SK-N-SH treated with all-trans-retinoic acid at 6 μM for 48 hours (cell line): ENCODE results near the gene ISYNA1.

Experiments used
- ATAC-seq: fragments of 200-7000 bp; cut with Tn5 transposase; 3 replicates; pipeline ENCODE4 v1.9.1; 2020; ENCODE audit warnings: mild to moderate bottlenecking, moderate library complexity
- ARNTL ChIP-seq: fragments of 450-650 bp; formaldehyde crosslinking; IDR thresholded peaks from 2 replicates; pipeline ENCODE4 v1.5.0; 2020; ENCODE audit warnings: low read depth, mild to moderate bottlenecking, moderate library complexity, borderline replicate concordance
- BACH2 ChIP-seq: fragments of 250-450 bp; sonication (Bioruptor Pico); IDR thresholded peaks from 2 replicates; pipeline ENCODE4 v1.9.0; 2021; ENCODE audit warnings: mild to moderate bottlenecking, borderline replicate concordance
- CREB5 ChIP-seq: fragments of 250-450 bp; sonication (Bioruptor Pico); IDR thresholded peaks from 2 replicates; pipeline ENCODE4 v1.5.1; 2020; ENCODE audit warnings: low read depth, mild to moderate bottlenecking, moderate library complexity
- CSDC2 ChIP-seq: fragments of 250-450 bp; sonication (Bioruptor Pico); IDR thresholded peaks from 2 replicates; pipeline ENCODE4 v1.5.0; 2020; ENCODE audit warnings: mild to moderate bottlenecking, moderate library complexity
- CSRNP3 ChIP-seq: fragments of 250-450 bp; sonication (Bioruptor Pico); IDR thresholded peaks from 2 replicates; pipeline ENCODE4 v1.5.1; 2021; ENCODE audit warnings: mild to moderate bottlenecking, moderate library complexity
- ESRRG ChIP-seq: fragments of 250-450 bp; sonication (Bioruptor Pico); IDR thresholded peaks from 2 replicates; pipeline ENCODE4 v1.6.1; 2021; ENCODE audit warnings: mild to moderate bottlenecking
- GLIS3 ChIP-seq: fragments of 250-450 bp; sonication (Bioruptor Pico); IDR thresholded peaks from 2 replicates; pipeline ENCODE4 v1.5.0; 2020; ENCODE audit warnings: mild to moderate bottlenecking, moderate library complexity
- ISL1 ChIP-seq: fragments of 250-450 bp; sonication (Bioruptor Pico); IDR thresholded peaks from 2 replicates; pipeline ENCODE4 v2.1.2; 2022; ENCODE audit warnings: mild to moderate bottlenecking, moderate library complexity
- OSR1 ChIP-seq: fragments of 250-450 bp; sonication (Bioruptor Pico); IDR thresholded peaks from 2 replicates; pipeline ENCODE4 v1.8.0; 2022; ENCODE audit warnings: moderate library complexity, mild to moderate bottlenecking, inconsistent platforms
- PATZ1 ChIP-seq: fragments of 250-450 bp; sonication (Bioruptor Pico); IDR thresholded peaks from 2 replicates; pipeline ENCODE4 v1.8.0; 2020; ENCODE audit warnings: mild to moderate bottlenecking, moderate library complexity, borderline replicate concordance
- POU6F1 ChIP-seq: fragments of 250-450 bp; sonication (Bioruptor Pico); IDR thresholded peaks from 2 replicates; pipeline ENCODE4 v1.8.0; 2021; ENCODE audit warnings: low read depth, mild to moderate bottlenecking, moderate library complexity, borderline replicate concordance
- PPARA ChIP-seq: fragments of 250-450 bp; sonication (Bioruptor Pico); IDR thresholded peaks from 2 replicates; pipeline ENCODE4 v1.5.0; 2020; ENCODE audit warnings: mild to moderate bottlenecking, borderline replicate concordance
- RARB ChIP-seq: fragments of 250-450 bp; sonication (Bioruptor Pico); IDR thresholded peaks from 2 replicates; pipeline ENCODE4 v1.8.0; 2021; ENCODE audit warnings: mild to moderate bottlenecking, moderate library complexity
- SNAI2 ChIP-seq: fragments of 250-450 bp; sonication (Bioruptor Pico); IDR thresholded peaks from 2 replicates; pipeline ENCODE4 v1.5.0; 2020; ENCODE audit warnings: mild to moderate bottlenecking, moderate library complexity
- TOX ChIP-seq: fragments of 250-450 bp; sonication (Bioruptor Pico); IDR thresholded peaks from 2 replicates; pipeline ENCODE4 v1.8.0; 2021; ENCODE audit warnings: mild to moderate bottlenecking, moderate library complexity, borderline replicate concordance
- TSHZ2 ChIP-seq: fragments of 250-450 bp; sonication (Bioruptor Pico); IDR thresholded peaks from 2 replicates; pipeline ENCODE4 v1.5.0; 2020; ENCODE audit warnings: mild to moderate bottlenecking, moderate library complexity
- ZC3H10 ChIP-seq: fragments of 250-450 bp; sonication (Bioruptor Pico); IDR thresholded peaks from 2 replicates; pipeline ENCODE4 v1.5.1; 2021; ENCODE audit warnings: mild to moderate bottlenecking, moderate library complexity
- ZFP3 ChIP-seq: fragments of 250-450 bp; sonication (Bioruptor Pico); IDR thresholded peaks from 2 replicates; pipeline ENCODE4 v1.5.0; 2020; ENCODE audit warnings: mild to moderate bottlenecking, moderate library complexity
- ZFP30 ChIP-seq: fragments of 450-650 bp; formaldehyde crosslinking; IDR thresholded peaks from 2 replicates; pipeline ENCODE4 v1.5.0; 2022; ENCODE audit warnings: mild to moderate bottlenecking, moderate library complexity
- ZNF565 ChIP-seq: fragments of 450-650 bp; formaldehyde crosslinking; conservative IDR thresholded peaks from 2 replicates; pipeline ENCODE4 v1.5.0; 2020; ENCODE audit warnings: low read depth, mild to moderate bottlenecking, moderate library complexity
- ZNF70 ChIP-seq: fragments of 450-650 bp; formaldehyde crosslinking; IDR thresholded peaks from 2 replicates; pipeline ENCODE4 v1.5.0; 2020; ENCODE audit warnings: mild to moderate bottlenecking, moderate library complexity
- ZNF8 ChIP-seq: fragments of 450-650 bp; formaldehyde crosslinking; IDR thresholded peaks from 2 replicates; pipeline ENCODE4 v1.5.0; 2020; ENCODE audit warnings: mild to moderate bottlenecking, moderate library complexity

ISYNA1 gene

GRCh38 chr19:18468517-18468916 lies 30.6 kb upstream of the ISYNA1 start:
- ATAC-seq = no peak
- TF ChIP-seq ZFP3 (CRISPR knock-in tag) (no peak), ZC3H10 (CRISPR knock-in tag) (no peak), CSRNP3 (no peak), TSHZ2 (no peak), BACH2 (CRISPR knock-in tag) (no peak), ZFP30 (CRISPR knock-in tag) (no peak), OSR1 (CRISPR knock-in tag) (no peak), ISL1 (CRISPR knock-in tag) (no peak), GLIS3 (CRISPR knock-in tag) (no peak), TOX (no peak), ZNF8 (CRISPR knock-in tag) (no peak), PPARA (CRISPR knock-in tag) (no peak), CREB5 (no peak), ZNF565 (CRISPR knock-in tag) (no peak), POU6F1 (CRISPR knock-in tag) (no peak), CSDC2 (no peak), SNAI2 (CRISPR knock-in tag) (no peak), ZNF70 (CRISPR knock-in tag) (no peak), PATZ1 (CRISPR knock-in tag) (no peak)

- TF ChIP-seq PPARA (CRISPR knock-in tag) = no peak
- TF ChIP-seq ZFP3 (CRISPR knock-in tag) = no peak
- no peak for TF ChIP-seq GLIS3 (CRISPR knock-in tag)
- TF ChIP-seq OSR1 (CRISPR knock-in tag) = no peak
- TF ChIP-seq ZNF70 (CRISPR knock-in tag) = no peak
- no peak for TF ChIP-seq RARB (CRISPR knock-in tag)
- no peak for TF ChIP-seq ZC3H10 (CRISPR knock-in tag)
- no peak for TF ChIP-seq SNAI2 (CRISPR knock-in tag)
- TF ChIP-seq ARNTL (CRISPR knock-in tag) = no peak
- TF ChIP-seq ZNF8 (CRISPR knock-in tag) = no peak
- no peak for TF ChIP-seq ISL1 (CRISPR knock-in tag)
- no peak for TF ChIP-seq CREB5
- no peak for TF ChIP-seq ESRRG (CRISPR knock-in tag)
- TF ChIP-seq BACH2 (CRISPR knock-in tag) = no peak
- no peak for TF ChIP-seq TOX
- no peak for ATAC-seq
These were observed 30.0 kb upstream of the ISYNA1 start for GRCh38 chr19:18467978-18468377.
